ENCODE measurements around the gene ZNF701.

The ZNF701 gene

DNA sequence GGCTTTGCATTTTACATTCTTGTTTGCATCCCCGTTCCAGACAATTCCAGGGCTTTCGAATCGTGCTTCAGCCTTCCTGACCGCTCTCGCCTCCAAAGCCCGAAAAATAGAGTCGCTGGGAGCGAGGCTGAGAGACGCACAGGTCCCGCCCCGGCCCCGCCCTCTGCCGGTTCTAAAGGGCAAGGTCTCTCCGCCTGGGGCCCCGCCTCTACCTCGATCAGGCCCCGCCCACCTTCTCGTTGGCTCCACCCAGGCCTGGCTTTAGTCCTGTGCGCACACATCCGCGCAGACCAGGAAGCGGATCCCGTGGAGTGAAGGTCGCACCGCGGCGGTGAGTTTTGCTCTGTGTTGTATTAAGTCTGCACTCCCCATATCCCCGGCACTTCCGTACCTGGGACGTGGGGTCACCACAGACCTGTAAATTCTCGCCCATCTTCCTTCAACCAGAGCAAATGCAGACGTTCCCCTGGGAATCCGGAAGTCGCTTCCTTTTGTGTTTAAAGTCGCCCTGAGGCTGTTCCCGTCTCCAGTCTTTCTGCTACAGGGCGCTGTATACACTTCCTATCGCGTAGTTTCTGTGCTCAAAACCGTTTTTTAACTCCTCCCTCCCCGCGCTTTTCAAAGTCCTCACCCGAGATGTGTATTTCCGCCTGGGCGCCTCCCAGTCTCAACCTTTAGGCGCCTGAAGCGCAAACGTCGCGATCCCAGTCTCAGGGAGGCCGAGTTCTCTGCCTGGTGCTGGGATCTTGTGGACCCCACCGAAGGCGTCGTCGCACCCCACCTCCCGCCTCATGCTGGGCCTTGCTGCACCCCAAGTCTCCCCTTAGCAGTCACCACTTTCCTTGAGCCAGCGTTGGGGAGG, at the start of gene ZNF701:
ZNF701 (plus strand) TSS at position 288 of the 862 bp plus-strand sequence. CDS start 3,861 bp downstream, outside the sequence.
- Histone ChIP-seq H3K4me1 (ENCODE audit: control insufficient read depth, insufficient read depth, low read length) (no peaks in the 10 kb centered on the region), H3K36me3 (ENCODE audit: control insufficient read depth in 2 of 2, insufficient read depth in 1 of 2, low read length in 2 of 2) (peaks cover 0 to 30% of the 10 kb centered on the region in 2 experiments; a peak in 1 of 3 replicates), H3K9me3 (ENCODE audit: control insufficient read depth, insufficient read depth, low read depth, low read length) (no peaks in the 10 kb centered on the region; the same call in 1 of the 2 replicates), H3K4me3 (ENCODE audit: low read depth, low read length) (peak within 1 kb of the TSS; percentile 57), H3K27ac (ENCODE audit: extremely low read depth, low read depth, low read length) (no peak within 1 kb of the TSS)
- ChIA-PET CTCF (no interaction called here), POLR2A (no interaction called here)
- TF ChIP-seq, protein P1, sequence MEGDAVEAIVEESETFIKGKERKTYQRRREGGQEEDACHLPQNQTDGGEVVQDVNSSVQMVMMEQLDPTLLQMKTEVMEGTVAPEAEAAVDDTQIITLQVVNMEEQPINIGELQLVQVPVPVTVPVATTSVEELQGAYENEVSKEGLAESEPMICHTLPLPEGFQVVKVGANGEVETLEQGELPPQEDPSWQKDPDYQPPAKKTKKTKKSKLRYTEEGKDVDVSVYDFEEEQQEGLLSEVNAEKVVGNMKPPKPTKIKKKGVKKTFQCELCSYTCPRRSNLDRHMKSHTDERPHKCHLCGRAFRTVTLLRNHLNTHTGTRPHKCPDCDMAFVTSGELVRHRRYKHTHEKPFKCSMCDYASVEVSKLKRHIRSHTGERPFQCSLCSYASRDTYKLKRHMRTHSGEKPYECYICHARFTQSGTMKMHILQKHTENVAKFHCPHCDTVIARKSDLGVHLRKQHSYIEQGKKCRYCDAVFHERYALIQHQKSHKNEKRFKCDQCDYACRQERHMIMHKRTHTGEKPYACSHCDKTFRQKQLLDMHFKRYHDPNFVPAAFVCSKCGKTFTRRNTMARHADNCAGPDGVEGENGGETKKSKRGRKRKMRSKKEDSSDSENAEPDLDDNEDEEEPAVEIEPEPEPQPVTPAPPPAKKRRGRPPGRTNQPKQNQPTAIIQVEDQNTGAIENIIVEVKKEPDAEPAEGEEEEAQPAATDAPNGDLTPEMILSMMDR (tag by site-specific recombination; IDR thresholded peaks at IDR 0.05): no peak
- TF ChIP-seq ZNF148 (tag by site-specific recombination; IDR thresholded peaks at IDR 0.05; ENCODE audit: borderline replicate concordance) (no peak), ZNF350 (tag by site-specific recombination; IDR thresholded peaks at IDR 0.05) (peak; percentile 70; the same call in 1 of the 2 replicates), ZBTB48 (tag by site-specific recombination; IDR thresholded peaks at IDR 0.05) (peak; percentile 33; the same call in 1 of the 2 replicates), ZNF292 (tag by site-specific recombination; IDR thresholded peaks at IDR 0.05; ENCODE audit: borderline replicate concordance, low read depth) (no peak), ZNF239 (tag by site-specific recombination; IDR thresholded peaks at IDR 0.05) (no peak), ZNF473 (tag by site-specific recombination; IDR thresholded peaks at IDR 0.05) (no peak), PRDM6 (tag by site-specific recombination; IDR thresholded peaks at IDR 0.05) (no peak), GLIS1 (tag by site-specific recombination; IDR thresholded peaks at IDR 0.05) (no peak), ZNF610 (tag by site-specific recombination; IDR thresholded peaks at IDR 0.05; ENCODE audit: borderline replicate concordance) (no peak), SETDB1 (IDR thresholded peaks at IDR 0.05; ENCODE audit: insufficient read length, low read length) (peak; percentile 28), ZSCAN30 (tag by site-specific recombination; IDR thresholded peaks at IDR 0.05) (0 out of 2 replicates have a peak, but pooled peaks have one; percentile 23), ZBTB49 (tag by site-specific recombination; IDR thresholded peaks at IDR 0.05; ENCODE audit: low read depth) (no peak), ZNF324 (tag by site-specific recombination; IDR thresholded peaks at IDR 0.05) (no peak), ZNF157 (tag by site-specific recombination; IDR thresholded peaks at IDR 0.05) (no peak), ZNF394 (tag by site-specific recombination; IDR thresholded peaks at IDR 0.05; ENCODE audit: borderline replicate concordance) (no peak), ZNF621 (tag by site-specific recombination; IDR thresholded peaks at IDR 0.05) (no peak), ZNF362 (tag by site-specific recombination; IDR thresholded peaks at IDR 0.05) (no peak), ZBTB26 (tag by site-specific recombination; optimal IDR thresholded peaks at IDR 0.05) (peak; percentile 8), ZNF792 (tag by site-specific recombination; IDR thresholded peaks at IDR 0.05) (no peak)
- TF ChIP-seq, protein P2, sequence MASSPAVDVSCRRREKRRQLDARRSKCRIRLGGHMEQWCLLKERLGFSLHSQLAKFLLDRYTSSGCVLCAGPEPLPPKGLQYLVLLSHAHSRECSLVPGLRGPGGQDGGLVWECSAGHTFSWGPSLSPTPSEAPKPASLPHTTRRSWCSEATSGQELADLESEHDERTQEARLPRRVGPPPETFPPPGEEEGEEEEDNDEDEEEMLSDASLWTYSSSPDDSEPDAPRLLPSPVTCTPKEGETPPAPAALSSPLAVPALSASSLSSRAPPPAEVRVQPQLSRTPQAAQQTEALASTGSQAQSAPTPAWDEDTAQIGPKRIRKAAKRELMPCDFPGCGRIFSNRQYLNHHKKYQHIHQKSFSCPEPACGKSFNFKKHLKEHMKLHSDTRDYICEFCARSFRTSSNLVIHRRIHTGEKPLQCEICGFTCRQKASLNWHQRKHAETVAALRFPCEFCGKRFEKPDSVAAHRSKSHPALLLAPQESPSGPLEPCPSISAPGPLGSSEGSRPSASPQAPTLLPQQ (tag by site-specific recombination; IDR thresholded peaks at IDR 0.05): peak; percentile 83
- TF ChIP-seq, protein P3, sequence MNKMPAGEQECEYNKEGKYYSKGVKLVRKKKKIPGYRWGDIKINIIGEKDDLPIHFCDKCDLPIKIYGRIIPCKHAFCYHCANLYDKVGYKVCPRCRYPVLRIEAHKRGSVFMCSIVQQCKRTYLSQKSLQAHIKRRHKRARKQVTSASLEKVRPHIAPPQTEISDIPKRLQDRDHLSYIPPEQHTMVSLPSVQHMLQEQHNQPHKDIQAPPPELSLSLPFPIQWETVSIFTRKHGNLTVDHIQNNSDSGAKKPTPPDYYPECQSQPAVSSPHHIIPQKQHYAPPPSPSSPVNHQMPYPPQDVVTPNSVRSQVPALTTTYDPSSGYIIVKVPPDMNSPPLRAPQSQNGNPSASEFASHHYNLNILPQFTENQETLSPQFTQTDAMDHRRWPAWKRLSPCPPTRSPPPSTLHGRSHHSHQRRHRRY (tag by site-specific recombination; IDR thresholded peaks at IDR 0.05): no peak
